Osteocyte (in vitro differentiated cells): Measurements from ENCODE around the gene SBK1. TPM values are rescaled to one million over a fixed set of nuclear protein-coding genes. Genes with fewer than 3 reads are reported as not detected.

ENCODE experiments used
- DNase-seq: peaks from one replicate; pipeline ENCODE4 v3.0.0; 2021; ENCODE audit warnings: mixed read lengths; ENCODE audit not compliant: unreplicated experiment; ENCODE audit errors: extremely low spot score
- H3K27ac Mint-ChIP-seq: one replicate; pipeline ENCODE4 v1.8.0; 2021; ENCODE audit warnings: mild to moderate bottlenecking, mixed read lengths; ENCODE audit not compliant: unreplicated experiment
- H3K27me3 Mint-ChIP-seq: one replicate; pipeline ENCODE4 v1.8.0; 2021; ENCODE audit warnings: mixed read lengths; ENCODE audit not compliant: unreplicated experiment
- H3K36me3 Mint-ChIP-seq: one replicate; pipeline ENCODE4 v1.8.0; 2021; ENCODE audit warnings: mixed read lengths; ENCODE audit not compliant: unreplicated experiment
- H3K4me1 Mint-ChIP-seq: one replicate; pipeline ENCODE4 v1.8.0; 2021; ENCODE audit warnings: mixed read lengths; ENCODE audit not compliant: unreplicated experiment
- H3K4me3 Mint-ChIP-seq: one replicate; pipeline ENCODE4 v1.8.0; 2021; ENCODE audit warnings: mild to moderate bottlenecking, moderate library complexity, mixed read lengths; ENCODE audit not compliant: unreplicated experiment
- H3K9me3 Mint-ChIP-seq: one replicate; pipeline ENCODE4 v1.8.0; 2021; ENCODE audit warnings: mixed read lengths; ENCODE audit not compliant: unreplicated experiment
- total RNA-seq: library from RNA; stranded (reverse); gene quantifications from 2 replicates; pipeline ENCODE4 v1.2.1, GENCODE V29; 2021
- TF ChIP-seq, protein P1 (sequence below): fragments of 200-600 bp; sonication (generic); IDR thresholded peaks from 2 replicates; pipeline ENCODE4 v1.5.0; 2021; ENCODE audit warnings: antibody characterized with exemption, mild to moderate bottlenecking, moderate library complexity

SBK1 gene
- total RNA-seq, 1 donor from 2014 or later, result 5.0 TPM

DNA sequence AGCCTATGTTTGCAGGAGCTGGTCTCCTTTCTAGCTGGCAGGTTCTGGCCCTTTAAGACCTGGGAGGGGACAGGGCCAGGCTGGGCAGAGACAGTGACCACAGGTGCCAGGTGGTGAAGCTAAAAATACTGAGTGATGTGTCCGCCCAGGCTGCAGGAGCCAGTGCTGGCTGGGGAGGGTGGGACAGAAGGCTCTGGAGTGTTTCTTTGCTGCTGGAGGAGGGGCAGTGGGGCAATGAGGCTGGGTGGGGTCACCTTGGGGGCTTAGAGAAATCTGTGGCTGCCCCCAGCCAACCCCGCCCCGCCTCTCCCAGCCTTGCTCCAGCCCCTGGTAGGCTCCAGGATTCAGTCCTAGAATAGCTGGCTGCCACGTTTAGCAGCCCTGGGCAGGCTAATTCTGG lies 30.4 kb upstream of the SBK1 start:
- DNase-seq, result no peak
- Mint-ChIP-seq H3K36me3 (no peaks in the 10 kb centered on the region), H3K9me3 (no peaks in the 10 kb centered on the region), H3K4me1 (peaks cover 3% of the 10 kb centered on the region), H3K27me3 (peaks cover 37% of the 10 kb centered on the region), H3K27ac (no peak overlapping the region), H3K4me3 (no peak overlapping the region)
- TF ChIP-seq, protein P1, sequence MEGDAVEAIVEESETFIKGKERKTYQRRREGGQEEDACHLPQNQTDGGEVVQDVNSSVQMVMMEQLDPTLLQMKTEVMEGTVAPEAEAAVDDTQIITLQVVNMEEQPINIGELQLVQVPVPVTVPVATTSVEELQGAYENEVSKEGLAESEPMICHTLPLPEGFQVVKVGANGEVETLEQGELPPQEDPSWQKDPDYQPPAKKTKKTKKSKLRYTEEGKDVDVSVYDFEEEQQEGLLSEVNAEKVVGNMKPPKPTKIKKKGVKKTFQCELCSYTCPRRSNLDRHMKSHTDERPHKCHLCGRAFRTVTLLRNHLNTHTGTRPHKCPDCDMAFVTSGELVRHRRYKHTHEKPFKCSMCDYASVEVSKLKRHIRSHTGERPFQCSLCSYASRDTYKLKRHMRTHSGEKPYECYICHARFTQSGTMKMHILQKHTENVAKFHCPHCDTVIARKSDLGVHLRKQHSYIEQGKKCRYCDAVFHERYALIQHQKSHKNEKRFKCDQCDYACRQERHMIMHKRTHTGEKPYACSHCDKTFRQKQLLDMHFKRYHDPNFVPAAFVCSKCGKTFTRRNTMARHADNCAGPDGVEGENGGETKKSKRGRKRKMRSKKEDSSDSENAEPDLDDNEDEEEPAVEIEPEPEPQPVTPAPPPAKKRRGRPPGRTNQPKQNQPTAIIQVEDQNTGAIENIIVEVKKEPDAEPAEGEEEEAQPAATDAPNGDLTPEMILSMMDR, result no peak

DNA sequence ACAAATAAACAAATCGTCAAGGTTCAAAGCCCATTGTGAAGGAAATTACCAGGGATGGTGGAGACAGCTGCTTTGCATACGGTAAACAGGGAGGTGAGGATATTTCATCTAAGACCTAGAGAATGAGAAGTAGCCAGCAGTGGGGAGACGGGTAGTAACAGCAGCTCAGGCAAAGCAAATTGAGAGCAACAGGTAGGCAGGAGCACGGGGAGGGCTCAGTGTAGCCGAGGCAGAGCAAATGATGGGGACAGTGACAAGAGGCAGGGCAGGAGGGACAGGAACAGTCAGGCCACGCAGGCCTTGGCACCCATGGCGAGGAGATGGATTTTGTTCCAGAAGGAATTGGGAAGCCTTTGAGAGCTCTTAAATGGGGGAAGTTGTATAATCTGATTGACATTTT lies 29.0 kb upstream of the SBK1 start:
- peaks cover 37% of the 10 kb centered on the region for H3K27me3 Mint-ChIP-seq
- no peak overlapping the region for H3K27ac Mint-ChIP-seq
- peaks cover 3% of the 10 kb centered on the region for H3K4me1 Mint-ChIP-seq

DNA sequence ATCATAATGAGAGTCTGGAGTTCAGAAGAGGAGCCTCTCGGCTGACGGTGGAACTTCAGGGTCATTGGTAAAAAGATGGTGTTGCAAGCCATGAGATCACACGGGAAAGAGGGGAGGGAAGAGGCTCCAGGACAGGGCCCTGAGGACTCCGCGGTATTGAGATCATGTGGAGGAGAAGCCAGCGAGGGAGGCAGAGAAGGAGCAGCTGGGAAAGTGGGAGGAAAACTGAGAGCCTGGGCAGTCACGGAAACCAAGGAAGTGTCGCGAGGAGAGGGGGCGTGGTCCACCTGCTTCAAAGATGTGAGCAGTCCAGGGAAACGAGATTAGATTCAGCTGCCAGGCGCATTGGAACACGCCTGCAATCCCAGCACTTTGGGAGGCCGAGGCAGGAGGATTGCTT lies 27.7 kb upstream of the SBK1 start:
- H3K36me3 Mint-ChIP-seq, result no peaks in the 10 kb centered on the region
- H3K4me1 Mint-ChIP-seq, result no peaks in the 10 kb centered on the region
- no peaks in the 10 kb centered on the region for H3K9me3 Mint-ChIP-seq
- peaks cover 35% of the 10 kb centered on the region for H3K27me3 Mint-ChIP-seq
- H3K27ac Mint-ChIP-seq, result no peak overlapping the region
- TF ChIP-seq, protein P1, result no peak
- H3K4me3 Mint-ChIP-seq, result no peak overlapping the region
- no peak for DNase-seq

More for the DNA sequence above, 29.0 kb upstream of the SBK1 start:
- TF ChIP-seq, protein P1, result no peak
- DNase-seq, result no peak
- no peaks in the 10 kb centered on the region for H3K36me3 Mint-ChIP-seq
- H3K4me3 Mint-ChIP-seq, result no peak overlapping the region
- H3K9me3 Mint-ChIP-seq, result no peaks in the 10 kb centered on the region

DNA sequence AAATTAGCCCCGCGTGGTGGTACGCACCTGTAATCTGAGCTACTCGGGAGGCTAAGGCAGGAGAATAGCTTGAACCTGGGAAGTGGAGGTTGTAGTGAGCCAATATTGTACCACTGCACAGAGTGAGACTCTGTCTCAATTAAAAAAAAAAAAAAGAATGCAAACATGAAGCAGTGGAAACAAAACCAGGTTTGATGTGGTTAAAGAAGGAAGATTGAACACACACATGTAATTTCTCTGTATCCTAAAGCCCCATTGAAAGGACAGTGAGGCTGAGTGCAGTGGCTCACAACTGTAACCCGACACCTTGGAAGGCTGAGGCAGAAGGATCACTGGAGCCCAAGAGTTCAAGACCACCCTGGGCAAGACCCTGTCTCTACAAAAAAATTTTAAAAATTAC lies 26.5 kb upstream of the SBK1 start:
- H3K4me1 Mint-ChIP-seq, result no peaks in the 10 kb centered on the region
- peaks cover 28% of the 10 kb centered on the region for H3K27me3 Mint-ChIP-seq
- TF ChIP-seq, protein P1, result no peak
- no peak overlapping the region for H3K27ac Mint-ChIP-seq
- H3K36me3 Mint-ChIP-seq, result no peaks in the 10 kb centered on the region
- no peak for DNase-seq
- H3K4me3 Mint-ChIP-seq, result no peak overlapping the region
- no peaks in the 10 kb centered on the region for H3K9me3 Mint-ChIP-seq

DNA sequence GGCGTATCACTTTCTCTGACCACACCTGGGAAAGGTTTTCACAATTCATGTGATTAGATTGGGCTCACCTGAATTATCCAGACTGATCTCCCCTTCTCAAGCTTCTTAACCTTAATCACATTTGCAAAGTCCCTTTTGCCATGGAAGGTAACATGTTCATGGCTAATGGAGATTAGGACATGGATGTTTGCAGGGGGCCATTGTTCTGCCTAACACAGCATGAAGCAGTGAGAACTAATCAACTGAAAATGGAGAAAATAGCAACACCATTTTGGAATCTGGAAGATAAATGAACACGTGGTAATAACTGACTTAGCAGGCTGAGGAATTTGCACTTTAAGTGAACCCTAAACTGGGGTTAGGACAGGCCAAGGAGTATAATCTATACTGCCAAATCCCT lies 25.0 kb upstream of the SBK1 start:
- Mint-ChIP-seq H3K4me3 (no peak overlapping the region), H3K36me3 (no peaks in the 10 kb centered on the region), H3K27me3 (peaks cover 25% of the 10 kb centered on the region), H3K9me3 (no peaks in the 10 kb centered on the region), H3K27ac (no peak overlapping the region), H3K4me1 (no peaks in the 10 kb centered on the region)
- no peak for DNase-seq
- TF ChIP-seq, protein P1, result no peak
